ENCODE results near the gene DYNLT4.
"Not testable (repeated sequence)": the region's sequence is repeated elsewhere in the genome, so short reads cannot be mapped to it uniquely, and the experiment has no call there.

Gene DYNLT4

GRCh38 chr1:44806704-44807363 lies at the start of gene DYNLT4:
TSS of gene DYNLT4 (minus strand) at chr1:44807351. CDS start at chr1:44806668, 683 bp downstream.
- no peak for DNase-seq

- no peak for DNase-seq
These were observed 48.6 kb upstream of the DYNLT4 start for GRCh38 chr1:44855742-44856141.

- DNase-seq: no peak
These were observed 47.8 kb upstream of the DYNLT4 start for GRCh38 chr1:44854970-44855369.

- DNase-seq: no peak
These were observed 46.0 kb upstream of the DYNLT4 start for GRCh38 chr1:44853201-44853600.

- DNase-seq: no peak
These were observed 44.2 kb upstream of the DYNLT4 start for GRCh38 chr1:44851308-44851707.

GRCh38 chr1:44849575-44850132 lies 42.5 kb upstream of the DYNLT4 start:
- no peak for DNase-seq

GRCh38 chr1:44848456-44849181 lies 41.5 kb upstream of the DYNLT4 start:
- DNase-seq: no peak

- no peak for DNase-seq
These were observed 40.7 kb upstream of the DYNLT4 start for GRCh38 chr1:44847845-44848244.

GRCh38 chr1:44846985-44847384 lies 39.8 kb upstream of the DYNLT4 start:
- no peak for DNase-seq

- DNase-seq: peak in 1 of 2 donors; percentile 10
These were observed 35.9 kb upstream of the DYNLT4 start, which contains the start of gene PTCH2 for GRCh38 chr1:44842862-44843655. TSS of gene PTCH2 (minus strand) at chr1:44843253. CDS start at chr1:44842932, 321 bp downstream.

- DNase-seq: no peak
These were observed 35.3 kb upstream of the DYNLT4 start for GRCh38 chr1:44842486-44842861.

GRCh38 chr1:44839576-44839975 lies 32.4 kb upstream of the DYNLT4 start:
- DNase-seq: no peak

GRCh38 chr1:44838294-44838693 lies 31.1 kb upstream of the DYNLT4 start:
- not testable (repeated sequence) for DNase-seq

GRCh38 chr1:44835738-44836675 lies 28.9 kb upstream of the DYNLT4 start:
- peak; percentile 41 to 68 for DNase-seq

- DNase-seq: no peak
These were observed 27.2 kb upstream of the DYNLT4 start for GRCh38 chr1:44834328-44834727.

- no peak for DNase-seq
These were observed 25.0 kb upstream of the DYNLT4 start for GRCh38 chr1:44832056-44832705.

- no peak for DNase-seq
These were observed 24.4 kb upstream of the DYNLT4 start for GRCh38 chr1:44831516-44831915.

- DNase-seq: no peak
These were observed 23.8 kb upstream of the DYNLT4 start for GRCh38 chr1:44830900-44831304.

GRCh38 chr1:44829506-44830384 lies 22.6 kb upstream of the DYNLT4 start:
- DNase-seq: peak in 1 of 2 donors; percentile 2

- no peak for DNase-seq
These were observed 21.8 kb upstream of the DYNLT4 start for GRCh38 chr1:44828841-44829440.
